ENCODE data around the gene F5.

F5 gene

DNA sequence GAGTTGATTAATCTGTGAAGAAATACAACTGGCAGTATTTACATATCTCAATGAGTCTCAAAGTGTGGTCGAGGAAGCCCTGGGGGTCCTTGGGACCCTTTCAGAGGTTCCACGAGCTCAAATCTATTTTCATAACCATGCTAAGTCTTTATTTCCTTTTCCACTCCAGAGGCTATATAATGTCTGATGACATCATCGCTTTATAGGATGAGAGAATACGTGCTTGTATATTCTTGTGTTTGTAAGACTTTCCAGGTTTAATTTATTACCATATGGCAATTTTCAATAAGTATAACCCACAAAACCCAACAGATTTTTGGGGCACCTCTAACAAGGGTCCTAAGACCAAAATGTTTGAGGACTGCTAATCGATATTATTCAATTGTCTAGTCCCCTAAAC is 99.1 kb downstream of the F5 start:
- Histone ChIP-seq H3K4me3 (peak overlapping the region; percentile 95; the same call in 1 of the 2 replicates), H3K9me3 (ENCODE audit: low read depth, low read length) (no peaks in the 10 kb centered on the region), H3K36me3 (ENCODE audit: insufficient read depth, low read length) (no peaks in the 10 kb centered on the region), H3K27ac (no peak overlapping the region), H3K9ac (ENCODE audit: insufficient read length) (no peak overlapping the region)
- TF ChIP-seq FOXP2 (optimal IDR thresholded peaks at IDR 0.05; ENCODE audit: control extremely low read depth, extremely low read length, insufficient read depth) (no peak), EZH2 (IDR thresholded peaks at IDR 0.05) (no peak), POLR2AphosphoS5 (IDR thresholded peaks at IDR 0.05; ENCODE audit: borderline replicate concordance, low read depth, low read length) (no peak)
- no peak for DNase-seq (ENCODE audit: low read depth, low spot score)

- no peak for TF ChIP-seq POLR2AphosphoS5 (IDR thresholded peaks at IDR 0.05; ENCODE audit: borderline replicate concordance, low read depth, low read length)
- no peak for TF ChIP-seq FOXP2 (optimal IDR thresholded peaks at IDR 0.05; ENCODE audit: control extremely low read depth, extremely low read length, insufficient read depth)
- no peak for TF ChIP-seq EZH2 (IDR thresholded peaks at IDR 0.05)
- peak overlapping the region; percentile 95 for H3K4me3 ChIP-seq
- H3K36me3 ChIP-seq (ENCODE audit: insufficient read depth, low read length), result no peaks in the 10 kb centered on the region
- DNase-seq (ENCODE audit: low read depth, low spot score), result no peak
- no peak overlapping the region for H3K27ac ChIP-seq
- no peaks in the 10 kb centered on the region for H3K9me3 ChIP-seq (ENCODE audit: low read depth, low read length)
- peak overlapping the region; percentile 74 for H3K9ac ChIP-seq (ENCODE audit: insufficient read length)
These were observed 99.8 kb downstream of the F5 start for GRCh38 chr1:169486281-169487051.

DNA sequence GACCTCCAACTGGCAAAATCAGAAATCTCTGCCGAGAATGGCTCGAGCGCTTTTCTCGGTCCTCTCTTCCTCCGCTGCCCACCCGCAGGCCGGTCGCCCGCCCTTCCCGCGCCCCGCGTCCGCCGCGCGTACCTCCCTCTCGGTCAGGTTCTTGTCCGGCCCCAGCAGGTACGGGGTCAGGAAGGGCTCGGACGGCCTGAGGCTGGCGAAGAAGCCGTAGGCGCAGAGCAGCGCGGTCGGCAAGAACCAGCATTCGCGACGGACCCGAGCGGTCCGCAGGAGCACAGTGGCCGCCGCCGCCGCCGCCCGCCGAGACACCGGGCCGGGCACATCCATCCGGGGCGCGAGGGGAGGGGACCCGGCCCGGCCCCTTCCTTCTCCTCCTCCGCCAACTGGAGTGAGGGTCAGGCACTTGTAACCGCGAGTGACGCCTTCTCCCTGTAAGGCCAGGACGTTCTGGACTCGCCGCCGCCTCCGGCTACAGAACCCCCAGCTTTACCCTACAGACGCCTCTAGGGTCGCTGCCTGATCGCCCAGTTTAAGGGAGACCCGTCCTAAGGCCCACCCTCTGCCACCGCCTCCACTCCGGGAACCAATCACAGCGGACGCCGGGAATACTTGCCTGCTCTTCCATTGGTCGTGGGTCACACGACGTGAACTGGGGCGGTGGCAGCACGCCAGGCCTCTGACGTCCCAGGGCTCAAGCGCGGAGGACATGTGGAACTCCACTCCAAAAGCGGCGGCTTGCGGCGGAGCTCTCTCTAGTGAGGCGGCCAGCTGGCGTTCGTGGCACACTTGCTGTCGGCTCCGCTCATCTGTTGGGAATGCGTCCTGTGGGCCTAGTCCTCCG is 100.6 kb downstream of the F5 start, which contains the start of gene SLC19A2:
Gene SLC19A2, minus strand, starts transcription at position 514 of the 850 bp plus-strand sequence. Its CDS starts 178 bp downstream, at position 336.
- Histone ChIP-seq H3K27ac (no peak within 1 kb of the TSS), H3K4me3 (peak within 1 kb of the TSS; percentile 95)
- TF ChIP-seq POLR2AphosphoS5 (IDR thresholded peaks at IDR 0.05; ENCODE audit: borderline replicate concordance, low read depth, low read length), result peak; percentile 95
- no peak for TF ChIP-seq FOXP2 (optimal IDR thresholded peaks at IDR 0.05; ENCODE audit: control extremely low read depth, extremely low read length, insufficient read depth)

GRCh38 chr1:169484683-169485430 is 101.4 kb downstream of the F5 start:
- peak overlapping the region; percentile 95 for H3K4me3 ChIP-seq
- TF ChIP-seq POLR2AphosphoS5 (IDR thresholded peaks at IDR 0.05; ENCODE audit: borderline replicate concordance, low read depth, low read length) (no peak), FOXP2 (optimal IDR thresholded peaks at IDR 0.05; ENCODE audit: control extremely low read depth, extremely low read length, insufficient read depth) (no peak), EZH2 (IDR thresholded peaks at IDR 0.05) (no peak)
- DNase-seq (ENCODE audit: low read depth, low spot score), result no peak
- no peak overlapping the region for H3K27ac ChIP-seq
- no peaks in the 10 kb centered on the region for H3K9me3 ChIP-seq (ENCODE audit: low read depth, low read length)
- H3K9ac ChIP-seq (ENCODE audit: insufficient read length), result peak overlapping the region; percentile 82
- no peaks in the 10 kb centered on the region for H3K36me3 ChIP-seq (ENCODE audit: insufficient read depth, low read length)

More for the DNA sequence above, 100.6 kb downstream of the F5 start, which contains the start of gene SLC19A2:
- no peaks in the 10 kb centered on the region for H3K9me3 ChIP-seq (ENCODE audit: low read depth, low read length)
- peak; percentile 81 for DNase-seq (ENCODE audit: low read depth, low spot score)
- no peaks in the 10 kb centered on the region for H3K36me3 ChIP-seq (ENCODE audit: insufficient read depth, low read length)
- peak within 1 kb of the TSS; percentile 82 for H3K9ac ChIP-seq (ENCODE audit: insufficient read length)

GRCh38 chr1:169484101-169484500 is 102.2 kb downstream of the F5 start:
- DNase-seq (ENCODE audit: low read depth, low spot score), result no peak
- TF ChIP-seq FOXP2 (optimal IDR thresholded peaks at IDR 0.05; ENCODE audit: control extremely low read depth, extremely low read length, insufficient read depth), result no peak
- no peak for TF ChIP-seq POLR2AphosphoS5 (IDR thresholded peaks at IDR 0.05; ENCODE audit: borderline replicate concordance, low read depth, low read length)
- no peak for TF ChIP-seq EZH2 (IDR thresholded peaks at IDR 0.05)
- no peak overlapping the region for H3K9ac ChIP-seq (ENCODE audit: insufficient read length)
- peak overlapping the region; percentile 95; the same call in 1 of the 2 replicates for H3K4me3 ChIP-seq
- H3K9me3 ChIP-seq (ENCODE audit: low read depth, low read length), result no peaks in the 10 kb centered on the region
- no peak overlapping the region for H3K27ac ChIP-seq
- H3K36me3 ChIP-seq (ENCODE audit: insufficient read depth, low read length), result no peaks in the 10 kb centered on the region

DNA sequence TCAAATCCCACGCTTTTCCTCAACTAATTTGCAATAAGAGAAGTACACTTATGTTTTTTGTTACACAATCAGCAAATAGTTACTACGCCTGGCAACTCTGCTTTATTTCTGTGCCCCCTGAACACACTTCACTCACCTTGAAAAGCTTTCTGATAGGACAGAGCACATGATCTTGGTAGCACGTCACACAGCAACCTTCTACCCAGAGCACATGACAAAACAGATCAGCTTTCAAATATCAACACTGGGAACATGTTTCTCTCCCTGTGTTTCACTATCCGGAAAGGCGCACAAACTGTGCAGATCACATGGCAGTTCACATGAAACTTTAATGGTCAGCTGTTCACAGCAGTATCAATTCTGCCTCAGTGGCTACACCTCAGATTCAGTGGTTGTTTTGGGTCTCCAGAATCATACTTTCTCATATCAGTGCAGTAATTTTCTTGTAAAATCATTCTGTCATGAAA is 102.7 kb downstream of the F5 start:
- Histone ChIP-seq H3K27ac (no peak overlapping the region), H3K9ac (ENCODE audit: insufficient read length) (no peak overlapping the region), H3K36me3 (ENCODE audit: insufficient read depth, low read length) (no peaks in the 10 kb centered on the region), H3K9me3 (ENCODE audit: low read depth, low read length) (no peaks in the 10 kb centered on the region), H3K4me3 (no peak overlapping the region; the same call in 1 of the 2 replicates)
- TF ChIP-seq EZH2 (IDR thresholded peaks at IDR 0.05) (no peak), FOXP2 (optimal IDR thresholded peaks at IDR 0.05; ENCODE audit: control extremely low read depth, extremely low read length, insufficient read depth) (no peak), POLR2AphosphoS5 (IDR thresholded peaks at IDR 0.05; ENCODE audit: borderline replicate concordance, low read depth, low read length) (no peak)
- DNase-seq (ENCODE audit: low read depth, low spot score), result no peak

DNA sequence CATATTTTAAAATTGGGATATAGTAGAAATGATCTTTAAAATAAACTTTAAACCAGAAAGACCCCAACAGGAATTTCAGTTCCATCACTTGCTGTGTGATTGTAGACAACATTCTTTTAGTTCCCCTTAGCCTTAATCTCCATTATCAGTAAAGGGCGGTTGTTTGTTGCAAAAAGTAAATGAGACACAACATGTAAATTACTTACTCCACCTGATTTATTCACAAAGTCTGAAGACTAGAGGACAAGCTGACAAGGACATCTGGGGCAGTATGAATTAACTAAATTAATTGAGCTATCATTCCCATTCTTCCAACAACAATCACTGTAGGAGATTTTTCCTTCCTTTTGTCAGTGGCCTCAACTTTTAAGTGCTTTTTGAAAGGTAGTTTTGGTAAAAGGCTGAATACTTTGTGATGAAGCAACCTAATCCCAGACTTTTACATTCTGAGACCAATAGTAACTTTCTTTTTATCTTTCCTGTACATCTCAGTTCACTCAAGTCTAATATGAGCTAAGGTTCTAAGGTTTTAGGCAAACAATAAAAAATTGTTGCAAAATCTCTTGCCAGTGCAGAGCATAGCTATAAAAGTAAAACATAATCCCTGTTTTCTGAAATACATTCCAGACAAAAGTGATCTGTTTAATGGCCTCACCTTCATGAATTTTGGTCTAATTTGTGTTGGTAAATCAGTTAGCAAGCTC is 106.8 kb downstream of the F5 start:
- H3K4me3 ChIP-seq, result no peak overlapping the region
- no peak for TF ChIP-seq POLR2AphosphoS5 (IDR thresholded peaks at IDR 0.05; ENCODE audit: borderline replicate concordance, low read depth, low read length)
- no peak for TF ChIP-seq FOXP2 (optimal IDR thresholded peaks at IDR 0.05; ENCODE audit: control extremely low read depth, extremely low read length, insufficient read depth)
- no peak for TF ChIP-seq EZH2 (IDR thresholded peaks at IDR 0.05)
- H3K36me3 ChIP-seq (ENCODE audit: insufficient read depth, low read length), result no peaks in the 10 kb centered on the region
- DNase-seq (ENCODE audit: low read depth, low spot score), result no peak
- no peak overlapping the region for H3K27ac ChIP-seq
- H3K9me3 ChIP-seq (ENCODE audit: low read depth, low read length), result no peaks in the 10 kb centered on the region
- H3K9ac ChIP-seq (ENCODE audit: insufficient read length), result no peak overlapping the region
